ENCODE measurements around the gene DIABLO. TPM values are rescaled to one million over a fixed set of nuclear protein-coding genes. Genes with fewer than 3 reads are reported as not detected.
A peak's percentile ranks its signal among the peaks of the same experiment; 100 is the strongest.

DIABLO gene
- total RNA-seq, 1 experiment from 2014 or later = 47.9 TPM

- intact Hi-C loops (cut with micrococcal nuclease; ENCODE audit: unreplicated experiment) = no loop called here
- peak overlapping the region; percentile 51; the same call in 1 of the 2 replicates for H3K4me2 ChIP-seq
- POLR2A ChIA-PET (ENCODE audit: unreplicated experiment) = no interaction called here
Measured at GRCh38 chr12:122197612-122197966, 28.3 kb downstream of the DIABLO start.

GRCh38 chr12:122195405-122195804 lies 30.4 kb downstream of the DIABLO start:
- H3K9me3 ChIP-seq (ENCODE audit: insufficient read depth, low read depth) = peaks cover 5% of the 10 kb centered on the region; the same call in 1 of the 2 replicates
- no peaks in the 10 kb centered on the region for H3F3A ChIP-seq (ENCODE audit: insufficient read depth, low read depth)
- no TSS peak for BruUV-seq (replicated peaks)
- ChIA-PET CTCF (no interaction called here), POLR2A (ENCODE audit: unreplicated experiment) (no interaction called here)
- no peaks in the 10 kb centered on the region for H3K27me3 ChIP-seq (ENCODE audit: insufficient read depth, low read depth)
- H3K27ac ChIP-seq = no peak overlapping the region
- no peak for TF ChIP-seq CTCF (conservative IDR thresholded peaks at IDR 0.05)
- TF ChIP-seq EZH2 (IDR thresholded peaks at IDR 0.05; ENCODE audit: low read depth) = no peak
- intact Hi-C loops (cut with micrococcal nuclease; ENCODE audit: unreplicated experiment) = no loop called here
- H3K4me2 ChIP-seq = no peak overlapping the region
- H3K4me3 ChIP-seq = no peak overlapping the region
- no peaks in the 10 kb centered on the region for H3K36me3 ChIP-seq (ENCODE audit: low read depth)
- no peak for DNase-seq
- no peaks in the 10 kb centered on the region for H4K20me1 ChIP-seq (ENCODE audit: insufficient read depth)
- H3K9me2 ChIP-seq (ENCODE audit: insufficient read depth) = no peaks in the 10 kb centered on the region
- peaks cover 6% of the 10 kb centered on the region for H3K4me1 ChIP-seq (replicated peaks; ENCODE audit: insufficient read depth)
- H2AFZ ChIP-seq = no peak overlapping the region
- H3K79me2 ChIP-seq (ENCODE audit: low read depth) = no peaks in the 10 kb centered on the region

More at GRCh38 chr12:122197612-122197966, 28.3 kb downstream of the DIABLO start:
- no peaks in the 10 kb centered on the region for H3K36me3 ChIP-seq (ENCODE audit: low read depth)
- BruUV-seq (replicated peaks) = no TSS peak
- no peaks in the 10 kb centered on the region for H4K20me1 ChIP-seq (ENCODE audit: insufficient read depth)
- no peak overlapping the region for H2AFZ ChIP-seq
- H3F3A ChIP-seq (ENCODE audit: insufficient read depth, low read depth) = no peaks in the 10 kb centered on the region
- no peak overlapping the region for H3K27ac ChIP-seq
- peaks cover 6% of the 10 kb centered on the region for H3K4me1 ChIP-seq (replicated peaks; ENCODE audit: insufficient read depth)
- CTCF ChIA-PET = no interaction called here
- H3K4me3 ChIP-seq = no peak overlapping the region
- DNase-seq = no peak
- no peaks in the 10 kb centered on the region for H3K79me2 ChIP-seq (ENCODE audit: low read depth)
- no peaks in the 10 kb centered on the region for H3K9me2 ChIP-seq (ENCODE audit: insufficient read depth)
- no peaks in the 10 kb centered on the region for H3K27me3 ChIP-seq (ENCODE audit: insufficient read depth, low read depth)
- peaks cover 5% of the 10 kb centered on the region; the same call in 1 of the 2 replicates for H3K9me3 ChIP-seq (ENCODE audit: insufficient read depth, low read depth)
- TF ChIP-seq EZH2 (IDR thresholded peaks at IDR 0.05; ENCODE audit: low read depth) (no peak), CTCF (conservative IDR thresholded peaks at IDR 0.05) (no peak)

GRCh38 chr12:122194804-122195203 lies 31.0 kb downstream of the DIABLO start:
- no peak overlapping the region for H2AFZ ChIP-seq
- POLR2A ChIA-PET (ENCODE audit: unreplicated experiment) = no interaction called here
- BruUV-seq (replicated peaks) = no TSS peak
- peaks cover 6% of the 10 kb centered on the region for H3K4me1 ChIP-seq (replicated peaks; ENCODE audit: insufficient read depth)
- H3K79me2 ChIP-seq (ENCODE audit: low read depth) = no peaks in the 10 kb centered on the region
- H3K36me3 ChIP-seq (ENCODE audit: low read depth) = no peaks in the 10 kb centered on the region
- no peak for DNase-seq
- H3K9me2 ChIP-seq (ENCODE audit: insufficient read depth) = no peaks in the 10 kb centered on the region
- TF ChIP-seq EZH2 (IDR thresholded peaks at IDR 0.05; ENCODE audit: low read depth) = no peak
- TF ChIP-seq CTCF (conservative IDR thresholded peaks at IDR 0.05) = no peak
- intact Hi-C loops (cut with micrococcal nuclease; ENCODE audit: unreplicated experiment) = no loop called here
- peaks cover 5% of the 10 kb centered on the region; the same call in 1 of the 2 replicates for H3K9me3 ChIP-seq (ENCODE audit: insufficient read depth, low read depth)
- H3K4me3 ChIP-seq = no peak overlapping the region
- H4K20me1 ChIP-seq (ENCODE audit: insufficient read depth) = no peaks in the 10 kb centered on the region
- H3F3A ChIP-seq (ENCODE audit: insufficient read depth, low read depth) = no peaks in the 10 kb centered on the region
- H3K27me3 ChIP-seq (ENCODE audit: insufficient read depth, low read depth) = no peaks in the 10 kb centered on the region
- no peak overlapping the region for H3K27ac ChIP-seq
- CTCF ChIA-PET = no interaction called here
- H3K4me2 ChIP-seq = no peak overlapping the region

Measured in PC-9 (cell line).